Ovary (tissue), 9 donors: ENCODE measurements around the gene SLC25A1. TPM values are rescaled to one million over a fixed set of nuclear protein-coding genes. Genes with fewer than 3 reads are reported as not detected.

Source experiments
- DNase-seq, 5 donors: peaks; one replicate each; pipeline ENCODE4 v3.0.0-alpha.2; 2019 to 2020
- H3K27ac ChIP-seq, 2 donors: fragments of 200-600 bp; one replicate each; pipeline versions ENCODE4 v1.5.1 to v1.8.0; 2019 to 2022
- H3K27me3 ChIP-seq: fragments of 200-600 bp; one replicate; pipeline ENCODE4 v1.8.0; 2022
- H3K36me3 ChIP-seq: fragments of 200-600 bp; sonication (generic); one replicate; pipeline ENCODE4 v1.5.1; 2019
- H3K4me1 ChIP-seq: one replicate; pipeline ENCODE4 v1.8.1; 2013; ENCODE audit warnings: mild to moderate bottlenecking, moderate library complexity; ENCODE audit not compliant: insufficient read depth
- H3K4me3 ChIP-seq: fragments of 200-600 bp; sonication (generic); one replicate; pipeline ENCODE4 v1.5.1; 2017
- H3K9me3 ChIP-seq, 2 donors: fragments of 200-600 bp in 1 of 2; sonication (generic) in 1 of 2; one replicate each; pipeline versions ENCODE4 v1.5.1 to v1.8.1; 2013 to 2019; ENCODE audit warnings: mild to moderate bottlenecking in 1 of 2, moderate library complexity in 1 of 2
- CTCF ChIP-seq, 3 donors: fragments of 450-650 bp in 2 of 3; fragments of 200-600 bp in 1 of 3; IDR thresholded peaks; one replicate each; pipeline versions ENCODE4 v1.5.1 to v1.8.0; 2016 to 2022; ENCODE audit warnings: antibody characterized with exemption in 3 of 3, mild to moderate bottlenecking in 1 of 3
- EP300 ChIP-seq: sonication (generic); formaldehyde crosslinking; IDR thresholded peaks from one replicate; pipeline ENCODE4 v1.6.1; 2017; ENCODE audit warnings: antibody characterized with exemption
- POLR2A ChIP-seq: fragments of 450-650 bp; IDR thresholded peaks from one replicate; pipeline ENCODE4 v1.6.1; 2017; ENCODE audit warnings: antibody characterized with exemption, mild to moderate bottlenecking, moderate library complexity
- WGBS, 3 donors: extraction: QIAGEN DNeasy Blood & Tissue Kit in 1 of 3; methylation state at CpG; one replicate each; pipeline versions ENCODE4 v1.1.5 to v1.1.7; 2013 to 2017; 5-methylcytosine and 5-hydroxymethylcytosine counted together
- intact Hi-C, 4 donors: fragments of 100-400 bp; cut with DNase I; formaldehyde crosslinking; loops; one replicate each; pipeline versions ENCODE4 v1.11.0 to v1.15.1; 2022 to 2023
- polyA plus RNA-seq, 2 donors: library from polyadenylated mRNA; stranded (reverse); fragments of 200-250 nt in 1 of 2; fragments of 350-450 nt in 1 of 2; fragmentation: Illumina TruSeq in 1 of 2; extraction: RNeasy Lipid Tissue Mini Kit (QIAGEN cat#74804) in 1 of 2; gene quantifications; one replicate each; pipeline ENCODE4 v1.2.3, GENCODE V29; 2013 to 2014
- total RNA-seq, 7 donors: library from RNA; depleted of rRNA in 2 of 7; stranded (reverse); fragments of >200 nt in 2 of 7; fragmentation: NEBNext Ultra II Directional in 3 of 7; extraction: Animal tissue kit (Norgen Biotek cat#: 25700) in 3 of 7; gene quantifications; one replicate each; pipeline versions ENCODE4 v1.1.0 to v1.2.4, GENCODE V29; 2016 to 2023
- donor health status: DM: no; HTN: no; CAD: no; lungs with moderate emphysema.
- donor health status: DM: no; HTN: no; CAD: no.
- donor health status: Bipolar disorder and iron deficiency.
- donor health status: DM: yes; HTN: yes; CAD: no.
- donor health status: DM: no; HTN: no; CAD: no.
- donor health status: DM: yes; HTN: yes; CAD: no.

Gene SLC25A1
- total and polyA plus RNA-seq, 9 donors, result 15.8 to 90.7 (median 63.9) TPM

- 67 to 76% (median 68%) methylated on average over 14 to 21 of the region's 21 CpGs for WGBS, 3 donors
- intact Hi-C loops, result loop anchor here in 1 of 4 donors (5.0 kb wide), 1 partner anchor 117 kb away; the partner anchor contains the start of gene CLTCL1
- no peak for TF ChIP-seq CTCF (IDR thresholded peaks at IDR 0.05)
- no peak for TF ChIP-seq EP300
- TF ChIP-seq POLR2A, result no peak
- H3K27ac ChIP-seq, result no peak overlapping the region
- no peaks in the 10 kb centered on the region for H3K36me3 ChIP-seq
- H3K4me3 ChIP-seq, result no peak overlapping the region
- no peaks in the 10 kb centered on the region for H3K27me3 ChIP-seq
- peak in 1 of 5 donors; percentile 36 for DNase-seq
- H3K4me1 ChIP-seq, result peaks cover 9% of the 10 kb centered on the region
- H3K9me3 ChIP-seq, result no peaks in the 10 kb centered on the region
These were observed 2.8 kb downstream of the SLC25A1 start for GRCh38 chr22:19175602-19176174.

- TF ChIP-seq POLR2A (no peak), EP300 (no peak), CTCF (IDR thresholded peaks at IDR 0.05) (no peak)
- H3K4me1 ChIP-seq, result peaks cover 12% of the 10 kb centered on the region
- no peaks in the 10 kb centered on the region for H3K27me3 ChIP-seq
- H3K4me3 ChIP-seq, result no peak overlapping the region
- H3K9me3 ChIP-seq, result no peaks in the 10 kb centered on the region
- H3K36me3 ChIP-seq, result no peaks in the 10 kb centered on the region
- intact Hi-C loops, result loop anchor here in 1 of 4 donors (5.0 kb wide), 1 partner anchor 117 kb away; the partner anchor contains the start of gene CLTCL1
- no peak overlapping the region for H3K27ac ChIP-seq
- peak in 1 of 5 donors; percentile 30 for DNase-seq
- 54 to 57% (median 55%) methylated on average over 6 to 7 of the region's 7 CpGs for WGBS, 3 donors
These were observed 3.4 kb downstream of the SLC25A1 start for GRCh38 chr22:19175026-19175601.

- peaks cover 17% of the 10 kb centered on the region for H3K4me1 ChIP-seq
- no peaks in the 10 kb centered on the region for H3K9me3 ChIP-seq
- WGBS, 3 donors, result 34 to 40% (median 37%) methylated on average over 14 of the region's 14 CpGs
- intact Hi-C loops, result loop anchor here in 1 of 4 donors (5.0 kb wide), 1 partner anchor 118 kb away; the partner anchor contains the start of gene CLTCL1
- no peak for TF ChIP-seq POLR2A
- no peak for TF ChIP-seq EP300
- no peak for TF ChIP-seq CTCF (IDR thresholded peaks at IDR 0.05)
- DNase-seq, result peak in 1 of 5 donors; percentile 56
- no peak overlapping the region for H3K27ac ChIP-seq
- no peaks in the 10 kb centered on the region for H3K27me3 ChIP-seq
- no peaks in the 10 kb centered on the region for H3K36me3 ChIP-seq
- H3K4me3 ChIP-seq, result no peak overlapping the region
These were observed 4.2 kb downstream of the SLC25A1 start for GRCh38 chr22:19174106-19175025.
